GM12878 (cell line): ENCODE data around the gene FFAR4. TPM values are rescaled to one million over a fixed set of nuclear protein-coding genes. Genes with fewer than 3 reads are reported as not detected.

Experiments used
- ATF3 ChIP-seq: IDR thresholded peaks from 2 replicates; pipeline ENCODE4 v1.6.1; 2011; ENCODE audit warnings: low read depth, mild to moderate bottlenecking, low read length, moderate library complexity, borderline replicate concordance; ENCODE audit errors: extremely low read depth
- CEBPZ ChIP-seq: fragments of 150-350 bp; IDR thresholded peaks from 2 replicates; pipeline ENCODE4 v1.6.1; 2016; ENCODE audit warnings: low read depth, low read length
- MEF2A ChIP-seq: IDR thresholded peaks from 2 replicates; pipeline ENCODE4 v1.6.1; 2011; ENCODE audit warnings: low read depth, mild to moderate bottlenecking, low read length, moderate library complexity; ENCODE audit not compliant: insufficient read depth
- NR2C1 ChIP-seq: fragments of 450-650 bp; IDR thresholded peaks from 2 replicates; pipeline ENCODE4 v1.6.1; 2017; ENCODE audit warnings: antibody characterized with exemption, mild to moderate bottlenecking, moderate library complexity
- SIN3A ChIP-seq: IDR thresholded peaks from 2 replicates; pipeline ENCODE4 v1.6.1; 2012; ENCODE audit warnings: low read depth, low read length, improper control_type of control experiment
- ZBTB40 ChIP-seq: fragments of 450-650 bp; IDR thresholded peaks from 2 replicates; pipeline ENCODE4 v1.6.1; 2016; ENCODE audit warnings: mild to moderate bottlenecking, moderate library complexity, borderline replicate concordance
- polyA plus RNA-seq, 11 experiments: library from polyadenylated mRNA; depleted of rRNA in 4 of 11; unstranded in 6 of 11; stranded (reverse) in 5 of 11; fragments of >200 nt; fragmentation: Nextera tagmentation in 4 of 11; fragmentation: Illumina TruSeq in 1 of 11; extraction: Ambion mirVana in 4 of 11; extraction: Trizol in 1 of 11; gene quantifications; 1 replicate in 1 of 11; 2 replicates in 10 of 11; pipeline versions ENCODE4 v1.2.1 to v1.2.3, GENCODE V29; 2011 to 2016; ENCODE audit warnings: inconsistent platforms in 2 of 11, missing spikeins in 2 of 11, low read depth in 1 of 11
- total RNA-seq, 4 experiments: library from RNA; depleted of rRNA in 3 of 4; stranded (reverse); fragments of >200 nt in 3 of 4; fragmentation: Illumina TruSeq in 1 of 4; extraction: Trizol in 1 of 4; gene quantifications; 2 replicates each; pipeline versions ENCODE4 v1.2.1 to v1.2.3, GENCODE V29; 2013 to 2021

Gene FFAR4
- total and polyA plus RNA-seq, 10 of the 15 experiments (the other 5 are each of a cell fraction or from before 2014, with no cell fraction given): not detected

- TF ChIP-seq ZBTB40 (no peak), NR2C1 (no peak), CEBPZ (no peak), MEF2A (no peak), SIN3A (no peak), ATF3 (no peak)
Measured at GRCh38 chr10:93612311-93612710, 45.8 kb downstream of the FFAR4 start, which contains the start of gene PDE6C (continued).
